Measurements from ENCODE around the gene UBE2K.

GRCh38 chr4:39667706-39668105 is 30.2 kb upstream of the UBE2K start:
- TF ChIP-seq CTCF (IDR thresholded peaks at IDR 0.05) (no peak), EZH2 (IDR thresholded peaks at IDR 0.05; ENCODE audit: borderline replicate concordance, insufficient read depth, low read depth, low read length, poor library complexity, severe bottlenecking) (no peak)
